ENCODE measurements around the gene PCA3. TPM values are rescaled to one million over a fixed set of nuclear protein-coding genes. Genes with fewer than 3 reads are reported as not detected.

PCA3 gene
- total RNA-seq, 1 experiment from 2014 or later = not detected

GRCh38 chr9:76733096-76733495 is 31.1 kb upstream of the PCA3 start:
- BruUV-seq (replicated peaks) = no TSS peak

More at GRCh38 chr9:76733096-76733495, 31.1 kb upstream of the PCA3 start:
- ChIA-PET RAD21 (ENCODE audit: low non-redundant PET in 1 of 2, low total read pairs in 2 of 2, uncharacterized antibody in 2 of 2, unreplicated experiment in 2 of 2) (no interaction called here), POLR2A (no interaction called here), CTCF (no interaction called here)
- Histone ChIP-seq H3K9me2 (ENCODE audit: insufficient read depth) (no peaks in the 10 kb centered on the region), H3K4me3 (replicated peaks in 1 of 2; ENCODE audit: low read depth in 1 of 2, low read length in 2 of 2) (no peak overlapping the region), H3K36me3 (ENCODE audit: control insufficient read depth in 1 of 2, insufficient read depth in 2 of 2, low read length in 2 of 2) (no peaks in the 10 kb centered on the region), H3K79me2 (ENCODE audit: insufficient read depth, low read length) (no peaks in the 10 kb centered on the region), H3K9ac (ENCODE audit: low read length) (no peak overlapping the region), H3K4me2 (ENCODE audit: low read length) (no peak overlapping the region), H3K27me3 (ENCODE audit: insufficient read depth, low read length) (peaks cover 11% of the 10 kb centered on the region; the same call in 1 of the 2 replicates), H3K9me3 (ENCODE audit: control insufficient read depth in 1 of 2, insufficient read depth in 1 of 2, low read depth in 1 of 2, low read length in 2 of 2) (no peaks in the 10 kb centered on the region), H4K20me1 (ENCODE audit: insufficient read depth) (no peaks in the 10 kb centered on the region), H3K27ac (ENCODE audit: low read depth, low read length) (no peak overlapping the region), H2AFZ (ENCODE audit: low read depth, low read length, poor library complexity, severe bottlenecking) (no peak overlapping the region), H3K4me1 (ENCODE audit: control insufficient read depth in 1 of 2, insufficient read depth in 2 of 2, low read length in 2 of 2) (no peaks in the 10 kb centered on the region)
- DNase-seq (ENCODE audit: low read depth, low spot score) (no peak), ATAC-seq (no peak)
- TF ChIP-seq SIN3A (IDR thresholded peaks at IDR 0.05; ENCODE audit: low read depth) (no peak), TCF7L2 (IDR thresholded peaks at IDR 0.05; ENCODE audit: borderline replicate concordance, extremely low read depth, insufficient read depth, insufficient read length) (no peak), ATF3 (IDR thresholded peaks at IDR 0.05) (no peak), CTCF (IDR thresholded peaks at IDR 0.05 in 2 of 3, conservative IDR thresholded peaks at IDR 0.05 in 1 of 3; ENCODE audit: borderline replicate concordance in 1 of 3, insufficient read depth in 1 of 3, low read depth in 2 of 3, low read length in 2 of 3) (no peak), POLR2A (IDR thresholded peaks at IDR 0.05; ENCODE audit: borderline replicate concordance, extremely low read depth, insufficient read depth, insufficient read length) (no peak), SP1 (IDR thresholded peaks at IDR 0.05; ENCODE audit: low read depth) (no peak), EZH2 (IDR thresholded peaks at IDR 0.05) (no peak), EGR1 (IDR thresholded peaks at IDR 0.05; ENCODE audit: low read depth) (no peak), ZNF274 (IDR thresholded peaks at IDR 0.05; ENCODE audit: low read depth, low read length) (no peak), MAX (IDR thresholded peaks at IDR 0.05) (no peak), POLR2AphosphoS5 (IDR thresholded peaks at IDR 0.05; ENCODE audit: low read depth, low read length) (no peak)
- intact Hi-C loops (cut with micrococcal nuclease) = no loop called here
